A673 (cell line): ENCODE results near the gene KDM4B.

Source experiments
- CTCF ChIP-seq: fragments of 300-800, 200-600 bp; sonication (generic); conservative IDR thresholded peaks from 2 replicates; pipeline ENCODE4 v1.5.1; 2017; ENCODE audit warnings: low read depth, mild to moderate bottlenecking, antibody characterized with exemption, low read length, moderate library complexity, mixed read lengths
- EZH2 ChIP-seq: fragments of 200-600 bp; sonication (generic); IDR thresholded peaks from 2 replicates; pipeline ENCODE4 v1.6.1; 2017; ENCODE audit warnings: borderline replicate concordance, low read depth, mild to moderate bottlenecking, mixed read lengths, antibody characterized with exemption, low read length; ENCODE audit not compliant: poor library complexity, severe bottlenecking

- no peak for TF ChIP-seq CTCF
- TF ChIP-seq EZH2 = no peak
Measured at GRCh38 chr19:5055457-5055776, 86.5 kb downstream of the KDM4B start.
